K562 (cell line): Measurements from ENCODE around the gene SIRT3. TPM values are rescaled to one million over a fixed set of nuclear protein-coding genes. Genes with fewer than 3 reads are reported as not detected.

Experiments
- ARID4B ChIP-seq: sonication (generic); formaldehyde crosslinking; IDR thresholded peaks from 2 replicates; pipeline ENCODE4 v1.8.0; 2022; ENCODE audit warnings: mild to moderate bottlenecking, missing genetic modification reagents
- BRD9 ChIP-seq: fragments of 450-650 bp; IDR thresholded peaks from 2 replicates; pipeline ENCODE4 v1.6.1; 2018; ENCODE audit warnings: low read depth; ENCODE audit not compliant: partially characterized antibody
- CEBPG ChIP-seq, 3 experiments: fragments of 200-800 bp in 1 of 3; sonication (Bioruptor generic) in 1 of 3; sonication (generic) in 1 of 3; formaldehyde crosslinking in 1 of 3; IDR thresholded peaks in 2 of 3; conservative IDR thresholded peaks in 1 of 3; 2 replicates each; pipeline versions ENCODE4 v1.6.1 to v1.8.0; 2016 to 2022; ENCODE audit warnings: missing compliant biosample characterization in 2 of 3, missing genetic modification characterization in 2 of 3, mild to moderate bottlenecking in 1 of 3, missing genetic modification reagents in 1 of 3
- E2F8 ChIP-seq: fragments of 450-650 bp; IDR thresholded peaks from 2 replicates; pipeline ENCODE4 v1.7.1; 2018; ENCODE audit warnings: mild to moderate bottlenecking, low read depth; ENCODE audit not compliant: partially characterized antibody
- HMGN3 ChIP-seq: IDR thresholded peaks from 2 replicates; pipeline ENCODE4 v1.6.1; 2011; ENCODE audit warnings: borderline replicate concordance, low read depth, mild to moderate bottlenecking, mixed read lengths, low read length; ENCODE audit not compliant: insufficient read length; ENCODE audit errors: extremely low read depth
- NCOA4 ChIP-seq: fragments of 450-650 bp; IDR thresholded peaks from 2 replicates; pipeline ENCODE4 v1.6.1; 2018; ENCODE audit warnings: mild to moderate bottlenecking; ENCODE audit not compliant: partially characterized antibody
- PHF8 ChIP-seq: fragments of 200-600 bp; sonication (generic); IDR thresholded peaks from 2 replicates; pipeline ENCODE4 v1.6.1; 2012; ENCODE audit warnings: mixed run types, mild to moderate bottlenecking, inconsistent platforms, low read length, moderate library complexity, borderline replicate concordance
- POLR2B ChIP-seq: fragments of 450-650 bp; IDR thresholded peaks from 2 replicates; pipeline ENCODE4 v1.6.1; 2018; ENCODE audit warnings: low read depth; ENCODE audit not compliant: partially characterized antibody
- POLR2G ChIP-seq: fragments of 200-400 bp; formaldehyde crosslinking; IDR thresholded peaks from 2 replicates; pipeline ENCODE4 v1.6.1; 2017; ENCODE audit warnings: low read depth, mild to moderate bottlenecking, antibody characterized with exemption, low read length, moderate library complexity
- RBM14 ChIP-seq: fragments of 200-400 bp; formaldehyde crosslinking; IDR thresholded peaks from 2 replicates; pipeline ENCODE4 v1.6.1; 2018; ENCODE audit warnings: low read depth, mild to moderate bottlenecking, low read length, moderate library complexity, borderline replicate concordance; ENCODE audit not compliant: insufficient read depth
- RCOR1 ChIP-seq, 2 experiments: IDR thresholded peaks; 2 replicates each; pipeline ENCODE4 v1.6.1; 2012; ENCODE audit warnings: low read depth in 2 of 2, low read length in 2 of 2, borderline replicate concordance in 1 of 2, improper control_type of control experiment in 1 of 2
- SAFB2 ChIP-seq: fragments of 200-400 bp; formaldehyde crosslinking; IDR thresholded peaks from 2 replicates; pipeline ENCODE4 v1.6.1; 2018; ENCODE audit warnings: borderline replicate concordance, low read length, low read depth, moderate library complexity; ENCODE audit not compliant: severe bottlenecking
- SIN3B ChIP-seq: fragments of 450-650 bp; IDR thresholded peaks from 2 replicates; pipeline ENCODE4 v1.6.1; 2017; ENCODE audit warnings: low read depth, mild to moderate bottlenecking, moderate library complexity
- SRSF9 ChIP-seq: fragments of 200-400 bp; formaldehyde crosslinking; IDR thresholded peaks from 2 replicates; pipeline ENCODE4 v1.6.1; 2017; ENCODE audit warnings: low read depth, low read length, borderline replicate concordance
- TBP ChIP-seq: optimal IDR thresholded peaks from 2 replicates; pipeline ENCODE3; 2011; ENCODE audit warnings: low read depth, low read length, improper control_type of control experiment
- ZNF583 ChIP-seq: fragments of 250-450 bp; sonication (Bioruptor Pico); IDR thresholded peaks from 2 replicates; pipeline ENCODE4 v1.4.0; 2020
- polyA plus RNA-seq, 8 experiments: library from polyadenylated mRNA; depleted of rRNA in 4 of 8; stranded (reverse) in 5 of 8; unstranded in 3 of 8; fragments of >200 nt; fragmentation: Nextera tagmentation in 2 of 8; fragmentation: Illumina TruSeq in 1 of 8; extraction: Ambion mirVana in 2 of 8; extraction: Trizol in 1 of 8; gene quantifications; 2 replicates each; pipeline versions ENCODE4 v1.2.1 to v1.2.3, GENCODE V29; 2011 to 2014; ENCODE audit warnings: inconsistent platforms in 1 of 8, missing spikeins in 1 of 8
- total RNA-seq, 7 experiments: library from RNA; depleted of rRNA in 6 of 7; stranded (reverse); fragments of >200 nt in 6 of 7; fragmentation: Illumina TruSeq in 2 of 7; extraction: Trizol in 2 of 7; gene quantifications; 2 replicates each; pipeline versions ENCODE4 v1.2.1 to v1.2.3, GENCODE V29; 2011 to 2021; ENCODE audit warnings: low replicate concordance in 1 of 7

Gene SIRT3
- total and polyA plus RNA-seq, 9 of the 15 experiments (the other 6 are each of a cell fraction or from before 2014, with no cell fraction given) = 1.9 to 27.5 (median 14.5) TPM

GRCh38 chr11:208181-208916 is 27.8 kb downstream of the SIRT3 start (continued):
- TF ChIP-seq POLR2B = peak; percentile 80
- no peak for TF ChIP-seq CEBPG (CRISPR knock-in tag; IDR thresholded peaks at IDR 0.05)
- TF ChIP-seq CEBPG (tag; conservative IDR thresholded peaks at IDR 0.05 in 1 of 2, IDR thresholded peaks at IDR 0.05 in 1 of 2) = no peak
- TF ChIP-seq POLR2G = peak; percentile 86
- TF ChIP-seq SAFB2 = no peak
- TF ChIP-seq SIN3B = peak; percentile 42
- TF ChIP-seq E2F8 = no peak
- TF ChIP-seq RBM14 = 0 out of 2 replicates have a peak, but pooled peaks have one; percentile 10
- TF ChIP-seq ZNF583 (CRISPR knock-in tag) = no peak; the same call in 1 of the 2 replicates
- TF ChIP-seq TBP = peak; percentile 50
- peak; percentile 60; the same call in 1 of the 2 replicates for TF ChIP-seq PHF8
- TF ChIP-seq ARID4B = no peak
- TF ChIP-seq NCOA4 = no peak
- TF ChIP-seq HMGN3 = peak; percentile 76
- no peak for TF ChIP-seq BRD9
- TF ChIP-seq RCOR1 (IDR thresholded peaks at IDR 0.05; ENCODE audit: borderline replicate concordance in 1 of 2, low read depth in 2 of 2, low read length in 2 of 2) = no peak
- no peak for TF ChIP-seq SRSF9
